Lung (tissue), 12 donors: ENCODE data around the gene CGB5. TPM values are rescaled to one million over a fixed set of nuclear protein-coding genes. Genes with fewer than 3 reads are reported as not detected.
"Not testable (repeated sequence)": the region's sequence is repeated elsewhere in the genome, so short reads cannot be mapped to it uniquely, and the experiment has no call there.

Experiments
- ATAC-seq: fragments of 200-7000 bp; cut with Tn5 transposase; one replicate; pipeline ENCODE4 v1.9.1; 2020; ENCODE audit warnings: moderate number of reproducible peaks; ENCODE audit not compliant: insufficient read depth, low FRiP score
- DNase-seq, 3 donors: peaks; one replicate each; pipeline ENCODE4 v3.0.0-alpha.2; 2013 to 2017
- H3K27ac ChIP-seq, 2 donors: one replicate each; pipeline ENCODE4 v1.5.1; 2013; ENCODE audit warnings: mild to moderate bottlenecking in 2 of 2, moderate library complexity in 2 of 2, control low read depth in 1 of 2, inconsistent platforms in 1 of 2, low read depth in 1 of 2, low read length in 1 of 2
- H3K27me3 ChIP-seq, 3 donors: one replicate each; pipeline ENCODE4 v1.5.1; 2013; ENCODE audit warnings: low read length in 2 of 3; ENCODE audit not compliant: control insufficient read depth in 3 of 3, insufficient read depth in 3 of 3
- H3K36me3 ChIP-seq, 4 donors: one replicate each; pipeline ENCODE4 v1.5.1; 2013; ENCODE audit warnings: low read length in 4 of 4, mild to moderate bottlenecking in 1 of 4, moderate library complexity in 1 of 4; ENCODE audit not compliant: control insufficient read depth in 4 of 4, insufficient read depth in 4 of 4
- H3K4me1 ChIP-seq, 5 donors: one replicate each; pipeline ENCODE4 v1.5.1; 2013; ENCODE audit warnings: low read length in 5 of 5, mild to moderate bottlenecking in 2 of 5, moderate library complexity in 1 of 5; ENCODE audit not compliant: control insufficient read depth in 5 of 5, insufficient read depth in 5 of 5
- H3K4me3 ChIP-seq: one replicate; pipeline ENCODE4 v1.5.1; 2013; ENCODE audit warnings: mild to moderate bottlenecking, control low read depth, moderate library complexity
- H3K9ac ChIP-seq, 2 donors: one replicate each; pipeline ENCODE4 v1.5.1; 2013; ENCODE audit warnings: low read length in 2 of 2, control low read depth in 1 of 2; ENCODE audit not compliant: insufficient read depth in 1 of 2
- H3K9me3 ChIP-seq, 4 donors: one replicate each; pipeline ENCODE4 v1.5.1; 2013; ENCODE audit warnings: low read length in 3 of 4, mild to moderate bottlenecking in 1 of 4, moderate library complexity in 1 of 4; ENCODE audit not compliant: control insufficient read depth in 4 of 4, insufficient read depth in 3 of 4
- WGBS, 2 donors: extraction: QIAGEN DNeasy Blood & Tissue Kit; methylation state at CpG; one replicate each; pipeline ENCODE4 v1.1.7; 2013; 5-methylcytosine and 5-hydroxymethylcytosine counted together
- polyA plus RNA-seq, 2 donors: library from polyadenylated mRNA; stranded (reverse); fragments of 200-250 nt; gene quantifications; one replicate each; pipeline ENCODE4 v1.2.1, GENCODE V29; 2013
- total RNA-seq, 2 donors: library from RNA; depleted of rRNA in 1 of 2; stranded (reverse); fragments of >200 nt in 1 of 2; gene quantifications; one replicate each; pipeline ENCODE4 v1.2.1, GENCODE V29; 2014 to 2021
- TF ChIP-seq, protein P1 (sequence below): IDR thresholded peaks from 2 replicates; pipeline ENCODE4 v1.5.1; 2012; ENCODE audit warnings: mild to moderate bottlenecking; ENCODE audit errors: control extremely low read depth, extremely low read depth
- donor health status: control.
- donor health status: control.
- donor health status: Bipolar disorder and iron deficiency.
- donor health status: healthy.
- donor health status: DM: yes; HTN: yes; CAD: no.

The CGB5 gene
- total and polyA plus RNA-seq, 4 donors = not detected

DNA sequence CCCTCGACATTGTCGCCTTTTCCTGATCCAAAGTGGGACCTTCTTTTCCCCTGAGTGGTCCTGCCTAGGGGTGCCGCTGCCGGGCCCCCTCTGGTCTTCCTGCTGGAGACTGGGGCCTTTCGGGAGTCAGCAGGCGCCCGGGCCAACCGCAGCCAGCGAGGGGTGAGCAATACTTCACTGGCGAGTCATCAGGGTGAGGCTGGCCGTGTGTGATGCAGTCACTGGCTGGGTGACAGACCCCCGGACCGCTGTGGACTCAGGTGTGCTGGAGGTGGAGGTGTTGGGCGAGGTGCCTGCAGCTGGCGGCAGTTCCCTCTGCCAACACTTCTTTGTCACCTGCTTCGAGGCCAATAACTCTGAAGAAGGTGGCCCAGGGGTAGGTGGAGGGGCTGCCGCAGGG lies 1.5 kb upstream of the CGB5 start:
- Histone ChIP-seq H3K4me1 (no peaks in the 10 kb centered on the region), H3K4me3 (no peak overlapping the region), H3K27ac (no peak overlapping the region), H3K9ac (no peak overlapping the region), H3K27me3 (no peaks in the 10 kb centered on the region), H3K36me3 (no peaks in the 10 kb centered on the region), H3K9me3 (no peaks in the 10 kb centered on the region)
- 78 to 88% methylated on average over 17 of the region's 17 CpGs for WGBS, 2 donors
- no peak for ATAC-seq
- TF ChIP-seq, protein P1, sequence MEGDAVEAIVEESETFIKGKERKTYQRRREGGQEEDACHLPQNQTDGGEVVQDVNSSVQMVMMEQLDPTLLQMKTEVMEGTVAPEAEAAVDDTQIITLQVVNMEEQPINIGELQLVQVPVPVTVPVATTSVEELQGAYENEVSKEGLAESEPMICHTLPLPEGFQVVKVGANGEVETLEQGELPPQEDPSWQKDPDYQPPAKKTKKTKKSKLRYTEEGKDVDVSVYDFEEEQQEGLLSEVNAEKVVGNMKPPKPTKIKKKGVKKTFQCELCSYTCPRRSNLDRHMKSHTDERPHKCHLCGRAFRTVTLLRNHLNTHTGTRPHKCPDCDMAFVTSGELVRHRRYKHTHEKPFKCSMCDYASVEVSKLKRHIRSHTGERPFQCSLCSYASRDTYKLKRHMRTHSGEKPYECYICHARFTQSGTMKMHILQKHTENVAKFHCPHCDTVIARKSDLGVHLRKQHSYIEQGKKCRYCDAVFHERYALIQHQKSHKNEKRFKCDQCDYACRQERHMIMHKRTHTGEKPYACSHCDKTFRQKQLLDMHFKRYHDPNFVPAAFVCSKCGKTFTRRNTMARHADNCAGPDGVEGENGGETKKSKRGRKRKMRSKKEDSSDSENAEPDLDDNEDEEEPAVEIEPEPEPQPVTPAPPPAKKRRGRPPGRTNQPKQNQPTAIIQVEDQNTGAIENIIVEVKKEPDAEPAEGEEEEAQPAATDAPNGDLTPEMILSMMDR = no peak
- DNase-seq = no peak

DNA sequence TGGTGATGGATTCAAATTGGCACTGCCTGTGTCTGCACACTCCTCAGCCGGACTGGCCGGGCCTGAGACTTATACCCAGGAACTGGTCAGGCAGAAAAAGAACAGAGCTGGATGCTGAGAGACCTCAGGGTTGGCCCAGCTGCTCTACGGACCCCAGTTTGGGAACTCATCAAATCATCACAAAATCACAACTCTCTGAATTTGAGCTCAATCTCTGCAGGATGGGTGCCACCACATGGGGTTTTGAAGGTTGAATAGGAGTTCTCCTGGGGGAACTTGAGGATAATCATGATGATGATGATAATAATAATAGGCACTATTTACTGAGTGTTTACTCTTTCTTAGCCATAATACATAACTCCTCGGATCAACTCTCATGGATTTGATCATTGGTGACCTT lies 982 bp upstream of the CGB5 start:
- not testable (repeated sequence) for H3K36me3 ChIP-seq, H3K27me3 ChIP-seq, DNase-seq, H3K9ac ChIP-seq, H3K4me1 ChIP-seq, H3K4me3 ChIP-seq, H3K27ac ChIP-seq, ATAC-seq, H3K9me3 ChIP-seq
- WGBS, 2 donors = 95 to 96% methylated on average over 2 to 4 of the region's 4 CpGs

DNA sequence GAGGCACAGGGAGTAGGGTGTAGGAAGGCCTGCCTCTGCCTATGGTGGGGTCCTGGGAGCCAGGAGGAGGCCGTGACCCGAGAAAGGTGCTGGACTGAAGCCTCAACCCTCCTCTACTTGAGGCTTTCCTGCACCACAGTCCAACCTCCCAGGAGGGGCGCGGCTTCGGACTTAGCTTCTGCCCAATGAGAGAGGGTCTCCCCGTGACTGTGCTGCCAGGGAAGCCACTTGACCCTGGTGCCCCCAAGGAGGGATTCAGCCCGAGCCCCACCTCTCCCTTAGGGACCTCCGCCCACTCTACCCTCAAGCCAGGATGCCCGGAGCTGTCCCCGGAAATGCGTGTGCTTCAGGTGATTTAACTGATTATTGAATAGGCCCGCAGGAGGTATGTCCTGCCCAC lies 5.4 kb downstream of the CGB5 start, which contains the start of gene CGB8:
TSS of gene CGB8 (minus strand) at position 101 of the 400 bp plus-strand sequence. CDS start 372 bp downstream, outside the sequence.
- not testable (repeated sequence) for H3K27me3 ChIP-seq, H3K27ac ChIP-seq, H3K4me1 ChIP-seq, DNase-seq, H3K4me3 ChIP-seq, ATAC-seq, H3K9me3 ChIP-seq, H3K36me3 ChIP-seq, H3K9ac ChIP-seq
- WGBS, 2 donors = 70 to 75% methylated on average over 8 to 10 of the region's 12 CpGs

DNA sequence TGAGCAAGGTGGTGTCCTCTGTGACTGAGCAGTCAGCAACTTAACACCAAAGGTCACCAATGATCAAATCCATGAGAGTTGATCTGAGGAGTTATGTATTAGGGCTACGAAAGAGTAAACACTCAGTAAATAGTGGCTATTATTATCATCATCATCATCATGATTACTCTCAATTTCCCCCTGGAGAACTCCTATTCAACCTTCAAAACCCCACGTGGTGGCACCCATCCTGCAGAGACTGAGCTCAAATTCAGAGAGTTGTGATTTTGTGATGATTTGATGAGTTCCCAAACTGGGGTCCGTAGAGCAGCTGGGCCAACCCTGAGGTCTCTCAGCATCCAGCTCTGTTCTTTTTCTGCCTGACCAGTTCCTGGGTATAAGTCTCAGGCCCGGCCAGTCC lies 6.2 kb downstream of the CGB5 start:
- not testable (repeated sequence) for DNase-seq, H3K4me1 ChIP-seq, H3K27me3 ChIP-seq, H3K27ac ChIP-seq, H3K9ac ChIP-seq, ATAC-seq, H3K9me3 ChIP-seq, H3K36me3 ChIP-seq, H3K4me3 ChIP-seq
- WGBS, 2 donors = 74 to 79% methylated on average over 3 of the region's 4 CpGs

DNA sequence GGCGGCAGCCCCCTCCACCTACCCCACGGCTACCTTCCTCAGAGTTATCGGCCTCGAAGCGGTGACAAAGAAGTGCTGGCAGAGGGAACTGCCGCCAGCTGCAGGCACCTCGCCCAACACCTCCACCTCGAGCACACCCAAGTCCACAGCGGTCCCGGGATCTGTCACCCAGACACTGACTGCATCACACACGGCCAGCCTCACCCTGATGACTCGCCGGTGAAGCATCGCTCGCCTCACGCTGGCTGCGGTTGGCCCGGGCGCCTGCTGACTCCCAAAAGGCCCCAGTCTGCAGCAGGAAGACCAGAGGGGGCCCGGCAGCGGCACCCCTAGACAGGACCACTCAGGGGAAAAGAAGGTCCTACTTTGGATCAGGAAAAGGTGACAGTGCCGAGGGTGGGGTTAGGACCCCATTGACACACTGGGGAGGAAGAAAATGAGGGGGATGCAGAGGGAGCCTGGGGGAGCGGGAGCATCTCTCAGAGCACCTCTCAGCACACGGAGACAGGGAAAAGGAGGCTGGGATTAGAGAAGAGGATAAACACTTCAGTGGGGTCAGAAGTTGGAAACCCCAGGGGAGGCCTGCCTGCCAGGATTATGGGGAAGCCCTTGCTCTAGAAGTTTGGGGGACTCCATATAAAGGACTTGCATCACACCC lies 6.9 kb downstream of the CGB5 start:
- DNase-seq, H3K9ac ChIP-seq, H3K27ac ChIP-seq, ATAC-seq, H3K36me3 ChIP-seq, H3K27me3 ChIP-seq, H3K9me3 ChIP-seq, H3K4me3 ChIP-seq, H3K4me1 ChIP-seq: not testable (repeated sequence)
- WGBS, 2 donors = 78 to 85% methylated on average over 24 of the region's 24 CpGs
